ENCODE results near the gene DCAF8L1.
"Not testable (repeated sequence)": the region's sequence is repeated elsewhere in the genome, so short reads cannot be mapped to it uniquely, and the experiment has no call there.

The DCAF8L1 gene

DNA sequence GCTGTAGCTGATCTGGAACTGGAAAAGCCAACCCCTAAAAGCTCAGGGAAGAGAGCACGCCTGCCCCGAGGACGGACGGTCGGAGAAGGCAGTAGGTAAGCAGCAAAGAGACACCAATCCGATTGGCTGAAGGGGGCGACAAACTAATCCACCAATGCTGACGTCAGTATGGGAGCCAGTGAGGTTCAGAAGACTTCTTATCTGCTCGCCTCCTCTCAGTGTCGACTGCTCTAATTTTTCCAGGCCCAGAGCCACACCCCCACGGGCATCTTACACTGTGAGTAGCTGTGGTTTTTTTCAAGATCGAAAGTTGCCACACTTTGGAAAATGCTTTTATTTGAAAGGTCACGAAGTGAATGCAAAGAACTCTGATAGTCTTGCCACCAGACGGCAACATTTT lies at the start of gene DCAF8L1:
Gene DCAF8L1, minus strand, starts transcription at position 101 of the 400 bp plus-strand sequence. CDS start 115 bp downstream, outside the sequence.
- no peak for DNase-seq (ENCODE audit: low read depth)

DNA sequence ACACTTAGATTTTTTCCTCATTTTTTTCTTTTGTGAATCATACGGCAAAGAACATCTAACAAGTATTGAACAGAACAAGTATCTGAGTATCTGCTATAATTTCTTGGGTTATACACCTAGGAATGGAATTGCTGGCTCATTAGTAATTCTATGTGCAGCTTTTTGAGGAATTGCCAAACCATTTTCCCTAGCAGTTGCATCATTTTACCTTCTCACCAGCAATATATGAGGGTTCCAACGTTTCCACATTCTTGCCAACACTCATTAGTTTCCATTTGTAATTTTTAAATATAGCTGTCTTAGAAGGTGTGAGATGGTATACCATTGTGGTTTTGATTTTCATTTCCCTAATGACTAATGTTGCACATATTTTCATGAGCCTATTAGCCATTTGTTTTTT lies 41.1 kb upstream of the DCAF8L1 start:
- DNase-seq (ENCODE audit: low read depth): no peak

DNA sequence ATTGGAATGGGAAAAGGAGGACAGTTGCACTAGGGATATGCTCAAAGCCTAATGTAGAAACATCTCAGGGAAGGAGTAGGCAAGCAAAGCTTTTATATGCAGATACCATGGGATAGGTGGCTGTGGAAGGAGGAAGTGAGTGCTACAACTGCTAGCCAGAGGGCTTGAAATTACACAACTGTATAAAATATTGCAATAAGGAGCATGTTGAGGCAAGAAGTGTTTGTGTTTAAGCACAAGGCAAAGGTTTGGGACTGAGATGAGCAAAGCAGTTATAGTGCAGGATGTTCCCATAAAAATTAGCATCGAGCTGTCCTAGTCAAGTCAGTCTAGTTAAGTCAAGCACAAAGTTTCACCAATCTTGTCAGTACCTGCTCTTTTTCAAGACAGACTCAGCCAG lies 35.6 kb upstream of the DCAF8L1 start:
- DNase-seq (ENCODE audit: low read depth): no peak

DNA sequence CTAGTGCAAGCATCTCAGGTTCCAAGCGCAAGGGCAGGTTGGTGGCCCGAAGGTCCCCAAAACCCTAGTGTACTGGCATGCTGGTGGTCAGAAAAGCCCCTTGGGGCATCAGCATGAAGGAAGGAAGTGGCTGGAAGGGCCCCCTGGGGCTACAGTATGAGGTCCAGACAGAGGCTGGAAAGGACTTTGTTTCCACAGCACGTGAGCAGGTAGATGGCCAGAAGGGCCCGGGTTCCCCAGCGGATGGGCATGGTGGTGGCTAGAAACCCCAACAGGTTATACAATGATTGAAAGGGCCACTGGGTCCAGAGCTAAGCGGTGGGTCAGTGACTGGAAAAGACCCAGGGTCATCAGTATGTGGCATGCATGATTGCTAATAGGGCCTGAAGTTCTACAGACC lies 34.7 kb upstream of the DCAF8L1 start:
- no peak for DNase-seq (ENCODE audit: low read depth)

DNA sequence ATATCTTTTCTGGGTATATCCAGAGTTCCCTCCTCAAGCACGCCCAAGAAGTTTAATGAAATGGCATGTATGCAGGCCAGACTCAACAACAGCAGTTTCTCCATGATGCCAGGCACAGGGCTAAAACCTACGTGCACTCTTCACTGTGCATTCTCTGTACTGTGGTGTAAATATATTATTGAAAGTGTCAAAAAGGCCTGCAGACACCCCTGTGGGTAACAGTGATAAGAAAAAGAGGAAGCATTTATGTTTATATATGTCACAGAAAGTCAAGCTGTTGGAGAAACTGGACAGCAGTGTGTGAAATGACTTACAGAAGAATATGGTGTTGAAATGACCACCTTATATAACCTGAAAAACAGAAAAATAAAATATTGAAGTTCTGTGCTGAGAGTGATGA lies 29.6 kb upstream of the DCAF8L1 start:
- DNase-seq (ENCODE audit: low read depth): no peak

DNA sequence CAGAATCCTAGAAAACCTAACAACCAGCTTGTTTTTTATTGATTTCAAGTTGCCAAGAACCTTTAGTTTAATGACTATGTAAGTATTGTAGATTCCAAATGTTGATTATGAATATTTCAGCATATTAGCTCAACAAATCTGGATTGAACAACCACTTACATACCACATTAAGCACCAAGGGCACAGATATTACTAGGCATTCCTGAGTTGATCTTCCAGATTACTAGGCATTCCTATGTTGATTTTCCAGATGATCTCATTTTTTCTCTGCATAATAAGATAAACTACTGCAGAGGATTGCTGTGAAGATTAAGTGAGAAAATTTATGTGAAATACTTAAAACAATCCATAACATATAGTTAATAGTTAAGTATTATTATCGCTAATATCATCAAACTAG lies 17.4 kb upstream of the DCAF8L1 start:
- no peak for DNase-seq (ENCODE audit: low read depth)

DNA sequence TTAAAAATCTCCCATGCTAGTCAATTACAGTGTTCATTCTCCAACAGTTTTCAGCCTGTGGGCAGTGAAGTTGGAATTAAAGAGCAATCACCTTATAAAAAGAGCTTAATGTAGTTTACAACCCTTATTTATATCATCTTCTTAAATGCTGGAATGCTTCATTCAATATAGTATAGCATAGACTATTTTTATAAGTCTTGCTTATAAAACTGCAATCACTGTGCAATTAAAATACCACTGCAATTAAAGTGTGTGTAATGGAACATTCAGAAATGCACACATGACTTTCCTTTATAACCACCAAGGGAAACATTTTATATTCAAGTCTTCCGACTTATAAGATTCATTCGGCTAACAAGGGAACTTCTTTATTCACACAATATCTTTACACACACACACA lies 16.4 kb upstream of the DCAF8L1 start:
- no peak for DNase-seq (ENCODE audit: low read depth)

DNA sequence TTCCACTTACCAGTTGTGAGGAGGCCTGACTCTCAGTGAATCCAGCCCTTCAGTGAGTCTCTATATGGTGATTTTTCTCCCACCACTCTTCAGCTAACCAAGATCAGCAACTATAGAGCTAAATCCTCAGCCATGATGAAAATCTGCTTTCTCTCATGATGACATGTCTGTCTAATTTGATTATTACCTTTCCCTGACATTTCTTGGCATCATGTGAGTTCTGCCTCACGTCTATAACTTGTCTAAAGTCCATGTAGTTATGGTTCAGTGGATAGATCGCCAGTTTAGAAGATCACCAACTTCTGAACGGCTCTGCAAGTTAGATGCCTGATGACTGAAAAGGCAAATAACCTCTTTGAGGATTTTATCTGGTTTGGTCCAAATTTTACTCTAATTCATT lies 14.9 kb upstream of the DCAF8L1 start:
- no peak for DNase-seq (ENCODE audit: low read depth)

DNA sequence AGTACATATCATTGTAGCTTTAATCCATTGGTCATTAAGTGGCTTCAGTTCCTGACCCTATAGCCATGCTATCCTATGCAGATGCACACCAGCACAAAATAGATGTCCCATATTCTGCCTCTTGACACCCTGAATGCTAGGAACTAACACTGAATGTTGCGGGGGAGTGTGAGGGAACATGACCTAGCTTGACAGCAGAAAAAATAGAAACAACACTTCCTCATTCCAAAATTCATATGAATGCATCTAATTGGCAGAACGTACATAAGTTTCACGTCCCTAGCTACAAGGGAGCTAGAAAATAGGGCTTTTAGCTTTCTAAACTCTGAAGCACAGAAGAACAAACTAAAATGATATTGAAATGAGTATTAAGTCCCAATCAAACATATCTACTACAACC lies 14.4 kb upstream of the DCAF8L1 start:
- no peak for DNase-seq (ENCODE audit: low read depth)

DNA sequence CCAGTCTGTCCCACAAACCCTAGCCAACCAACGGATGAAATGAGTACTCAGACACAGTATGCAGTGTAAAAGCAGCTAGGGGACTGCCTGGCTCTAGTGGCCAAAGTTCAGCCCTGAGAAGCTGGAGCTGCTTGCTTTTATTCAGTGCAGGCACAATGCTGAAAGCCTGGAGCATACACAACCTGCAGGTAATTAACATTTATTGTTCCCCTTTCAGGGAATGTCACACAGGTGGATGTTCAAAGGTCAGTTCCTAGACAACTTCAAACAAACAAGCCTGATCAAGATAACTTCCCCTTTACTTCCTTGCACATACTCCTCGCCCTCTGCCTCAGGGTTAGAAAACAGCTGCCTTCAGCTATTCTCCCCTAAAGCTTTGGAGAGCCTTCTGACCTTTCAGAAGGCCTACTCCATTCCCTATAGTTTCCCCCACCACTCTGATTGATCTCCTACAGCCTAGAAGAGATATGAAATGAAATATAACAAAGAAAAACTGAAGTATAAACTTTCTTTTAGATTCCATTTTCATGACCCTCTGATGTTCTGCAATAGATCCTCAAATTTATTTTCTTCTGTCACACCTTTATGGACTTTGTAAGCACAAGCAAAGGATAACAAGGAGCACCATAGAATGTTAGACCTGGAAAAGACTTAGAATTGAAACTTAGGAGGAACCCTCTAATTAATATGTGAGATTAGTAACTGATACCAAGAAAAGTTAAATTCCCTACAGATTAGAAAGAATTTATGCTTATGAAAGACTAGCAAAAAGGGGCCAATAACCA lies 6.8 kb upstream of the DCAF8L1 start:
- DNase-seq (ENCODE audit: low read depth): no peak

DNA sequence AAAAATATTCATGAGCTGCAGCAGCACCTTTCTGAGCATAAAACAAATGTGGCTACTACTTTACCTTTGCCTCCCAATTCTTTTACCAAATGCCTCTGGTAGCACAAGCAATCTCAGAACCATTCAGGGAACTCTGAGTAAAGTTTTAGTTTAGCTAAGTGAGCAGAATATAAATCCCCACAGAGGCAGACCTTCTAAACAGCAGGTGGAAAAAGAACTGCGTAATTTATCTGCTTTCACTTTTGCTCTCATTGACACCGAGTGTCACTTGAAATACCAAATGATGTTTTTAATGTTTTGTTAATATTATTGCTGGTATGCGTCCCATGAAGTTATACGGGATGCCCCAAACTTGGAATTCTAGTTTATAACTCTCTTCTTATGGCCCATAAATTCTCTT lies 4.3 kb downstream of the DCAF8L1 start:
- not testable (repeated sequence) for DNase-seq (ENCODE audit: low read depth)

DNA sequence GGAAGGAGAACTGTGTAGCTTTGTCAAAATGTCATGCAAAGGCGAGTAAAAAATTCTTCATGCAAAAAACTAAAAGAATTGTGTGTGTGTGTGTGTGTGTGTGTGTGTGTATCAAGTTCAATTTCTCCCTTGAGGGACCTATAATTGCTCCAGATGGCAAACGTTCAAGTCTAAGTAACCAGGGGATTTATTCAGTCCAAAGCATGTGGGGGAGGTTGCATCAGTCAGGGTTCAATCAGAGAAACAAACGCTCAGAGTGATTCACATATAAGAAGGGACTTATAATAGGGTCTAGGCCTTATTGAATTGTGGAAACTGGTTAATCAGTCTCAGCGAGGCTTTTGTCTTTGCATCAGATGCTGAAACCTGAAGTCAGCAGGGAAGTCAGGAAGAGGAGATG lies 5.0 kb downstream of the DCAF8L1 start:
- no peak for DNase-seq (ENCODE audit: low read depth)

DNA sequence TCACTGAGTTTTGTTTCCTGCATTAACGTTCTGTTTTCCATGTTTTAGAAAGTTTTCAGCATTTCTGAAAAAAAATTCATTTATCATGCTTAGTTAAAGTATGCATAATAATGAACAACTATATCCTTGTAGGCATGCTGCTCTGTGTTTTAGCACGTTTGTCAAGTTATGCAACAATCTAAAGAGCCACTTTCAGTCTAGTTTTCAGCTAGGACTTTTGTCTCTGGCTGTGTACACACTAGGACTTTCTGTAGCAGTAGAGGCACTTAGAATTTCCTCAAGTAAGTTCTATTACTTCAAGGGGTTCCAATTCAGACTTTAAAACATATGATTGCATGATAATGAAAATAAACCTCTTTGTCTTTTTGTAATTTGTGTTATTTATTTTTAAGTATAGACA lies 12.4 kb downstream of the DCAF8L1 start:
- no peak for DNase-seq (ENCODE audit: low read depth)

DNA sequence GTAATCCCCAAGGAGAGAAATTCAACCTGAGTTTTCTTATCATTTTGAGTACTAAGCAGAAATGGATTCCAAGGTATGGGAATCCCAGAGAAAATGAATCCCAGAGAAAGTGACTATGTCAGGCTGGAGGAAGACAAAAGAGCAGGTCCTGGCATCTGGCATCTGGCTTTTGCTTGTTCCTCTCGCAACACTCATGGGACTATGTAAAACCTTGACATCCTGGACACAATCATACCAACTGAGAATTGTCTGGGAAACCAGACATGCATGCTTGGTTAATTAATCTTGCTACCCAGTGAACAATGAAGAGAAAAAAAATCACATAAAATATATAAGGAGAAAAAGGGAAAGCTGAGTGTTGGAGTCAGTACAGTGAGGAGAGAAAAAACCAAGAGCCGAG lies 12.9 kb downstream of the DCAF8L1 start:
- no peak for DNase-seq (ENCODE audit: low read depth)

DNA sequence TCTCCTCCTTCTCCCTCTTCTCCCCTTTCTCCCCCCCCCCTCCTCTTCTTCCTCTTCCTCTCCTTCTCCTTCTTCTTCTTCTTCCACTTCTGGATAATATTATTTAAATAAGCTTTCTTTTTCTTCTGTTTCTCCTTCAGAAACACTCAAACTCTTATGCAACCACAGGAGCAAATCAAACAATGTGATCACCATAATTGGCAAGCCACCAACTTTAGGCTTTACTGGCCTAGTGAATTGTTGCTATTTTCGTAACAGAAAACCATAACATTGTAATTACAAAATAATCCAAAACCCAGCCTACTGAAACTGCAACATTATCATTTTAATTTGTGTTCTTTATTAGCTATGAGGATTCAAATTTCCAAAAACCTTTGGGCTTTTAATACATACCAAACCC lies 14.3 kb downstream of the DCAF8L1 start:
- no peak for DNase-seq (ENCODE audit: low read depth)

DNA sequence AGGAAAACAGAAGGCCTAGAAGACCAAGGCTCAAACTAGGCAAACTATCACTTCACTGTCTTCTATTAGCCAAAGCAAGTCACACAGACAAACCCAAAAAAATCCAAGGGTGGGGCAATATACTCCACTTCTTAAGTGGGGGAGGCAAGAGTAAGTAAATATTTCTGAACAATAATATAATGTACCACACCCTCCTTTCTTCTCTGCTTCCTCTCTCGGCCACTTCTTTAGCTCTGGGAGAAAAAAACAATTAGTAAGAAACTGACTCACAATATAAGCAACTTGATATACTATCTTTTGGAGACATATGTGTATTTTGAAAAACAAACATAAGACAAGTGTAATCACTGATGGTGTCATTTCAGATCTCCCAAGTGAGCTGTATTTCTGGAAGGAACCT lies 14.8 kb downstream of the DCAF8L1 start:
- no peak for DNase-seq (ENCODE audit: low read depth)

DNA sequence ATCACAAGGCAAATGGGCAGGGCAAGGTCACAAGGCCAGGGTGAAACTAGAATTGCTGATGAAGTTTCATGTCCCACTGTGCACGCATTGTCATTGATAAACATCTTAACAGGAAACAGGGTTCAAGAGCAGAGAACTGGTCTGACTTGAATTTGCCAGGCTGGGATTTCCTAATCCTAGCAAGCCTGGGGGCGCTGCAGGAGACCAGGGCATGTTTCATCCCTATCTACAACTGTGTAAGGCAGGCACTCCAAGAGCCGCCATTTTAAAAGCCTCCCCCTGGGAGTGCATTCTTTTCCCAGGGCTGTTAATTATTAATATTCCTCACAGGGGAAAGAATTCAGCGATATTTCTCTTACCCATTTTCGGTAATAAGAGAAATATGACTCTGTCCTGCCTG lies 15.9 kb downstream of the DCAF8L1 start:
- DNase-seq (ENCODE audit: low read depth): not testable (repeated sequence)

DNA sequence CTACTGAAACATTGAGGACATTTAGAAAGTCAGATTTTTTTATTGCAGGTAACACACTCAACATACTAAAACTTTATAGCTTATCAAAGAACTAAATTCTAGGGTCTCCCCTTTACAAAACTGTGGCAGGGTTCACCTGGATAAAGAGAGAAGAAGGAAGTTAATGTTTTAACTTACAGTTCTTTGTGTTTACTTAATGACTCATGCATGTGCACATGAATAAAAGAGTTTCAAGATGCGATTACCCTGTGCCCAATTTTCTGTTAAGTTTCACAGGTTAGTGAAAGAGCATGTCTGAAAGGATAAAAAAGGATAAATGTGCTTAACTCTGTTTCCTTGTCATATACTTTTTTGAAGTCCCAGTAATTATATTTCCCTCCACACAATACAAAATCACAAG lies 16.8 kb downstream of the DCAF8L1 start:
- DNase-seq (ENCODE audit: low read depth): no peak

DNA sequence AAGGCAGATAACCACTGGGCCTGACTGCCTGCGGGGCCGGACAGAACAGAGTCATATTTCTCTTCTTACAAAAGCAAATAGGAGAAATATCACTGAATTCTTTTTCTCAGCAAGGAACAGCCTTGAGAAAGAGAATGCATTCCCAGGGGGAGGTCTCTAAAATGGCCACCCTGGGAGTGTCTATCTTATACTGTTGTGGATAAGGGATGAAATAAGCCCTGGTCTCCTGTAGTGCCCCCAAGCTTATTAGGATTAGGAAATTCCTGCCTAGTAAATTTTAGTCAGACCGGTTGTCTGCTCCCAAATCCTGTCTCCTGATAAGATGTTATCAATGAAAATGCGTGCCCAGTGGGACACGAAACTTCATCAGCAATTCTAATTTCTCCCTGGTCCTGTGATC lies 20.8 kb downstream of the DCAF8L1 start:
- not testable (repeated sequence) for DNase-seq (ENCODE audit: low read depth)

DNA sequence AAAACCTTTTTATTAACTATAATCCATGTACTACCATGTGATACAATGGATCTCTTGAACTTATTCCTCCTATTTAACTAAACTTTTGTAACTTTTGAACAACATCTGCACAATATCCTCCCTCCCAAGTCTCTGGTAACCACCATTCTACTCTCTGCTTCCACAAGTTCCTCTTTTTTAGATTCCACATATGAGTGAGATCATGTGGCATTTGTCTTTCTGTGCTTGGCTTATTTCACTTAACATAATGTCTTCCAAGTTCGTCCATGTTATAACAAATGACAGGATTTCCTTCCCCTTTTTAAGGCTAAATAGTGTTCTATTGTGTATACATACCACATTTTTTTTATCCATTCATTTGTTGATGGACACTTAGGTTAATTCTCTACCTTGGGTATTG lies 28.1 kb downstream of the DCAF8L1 start:
- DNase-seq (ENCODE audit: low read depth): no peak

DNA sequence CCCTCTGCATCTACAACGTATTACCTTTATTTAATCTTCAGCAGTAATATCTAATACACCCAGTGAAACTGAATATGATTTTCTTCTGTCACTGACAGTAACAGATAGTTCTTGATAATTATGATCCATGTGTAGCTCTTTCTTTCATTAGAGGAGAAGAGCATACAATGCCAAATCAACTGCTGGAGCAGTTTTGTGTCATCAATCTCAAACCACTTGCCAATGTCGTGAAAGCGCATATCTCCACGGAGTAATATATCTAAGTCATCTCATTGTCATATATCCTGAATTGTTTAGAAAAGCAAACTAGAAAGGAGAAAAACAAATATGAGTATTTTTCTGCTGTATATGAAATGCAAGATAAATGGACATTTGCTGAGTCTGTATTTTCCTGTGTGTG lies 47.9 kb downstream of the DCAF8L1 start:
- DNase-seq (ENCODE audit: low read depth): no peak

Data from stimulated activated CD8-positive, alpha-beta memory T cell treated with anti-CD3 and anti-CD28 coated beads, Interleukin-12 subunit alpha, Interleukin-12 subunit beta, amount 100 ng/mL, for 1 hour (primary cell).